Liver (tissue), 3 donors: ENCODE data around the gene LRP5.

Experiments
- ATF3 ChIP-seq: IDR thresholded peaks from 2 replicates; pipeline ENCODE4 v1.6.1; 2016; ENCODE audit warnings: antibody characterized with exemption
- EGR1 ChIP-seq, 2 donors: IDR thresholded peaks; 2 replicates each; pipeline ENCODE4 v1.6.1; 2016 to 2018; ENCODE audit warnings: antibody characterized with exemption in 2 of 2, low read depth in 2 of 2
- GABPA ChIP-seq, 2 donors: IDR thresholded peaks in 1 of 2; conservative IDR thresholded peaks in 1 of 2; 2 replicates each; pipeline ENCODE4 v1.6.1; 2016; ENCODE audit warnings: antibody characterized with exemption in 2 of 2, mild to moderate bottlenecking in 1 of 2, moderate library complexity in 1 of 2
- RXRA ChIP-seq, 2 donors: IDR thresholded peaks; 2 replicates each; pipeline ENCODE4 v1.6.1; 2017 to 2018; ENCODE audit warnings: antibody characterized with exemption in 2 of 2, mild to moderate bottlenecking in 1 of 2
- YY1 ChIP-seq: IDR thresholded peaks from 2 replicates; pipeline ENCODE4 v1.6.1; 2016; ENCODE audit warnings: antibody characterized with exemption, mild to moderate bottlenecking
- TF ChIP-seq, protein P1 (sequence below): fragments of 150-350 bp; IDR thresholded peaks from 2 replicates; pipeline ENCODE4 v1.5.1; 2017; ENCODE audit warnings: improper control_type of control experiment, low read depth, low read length; ENCODE audit not compliant: missing input control
- TF ChIP-seq, protein P2 (sequence below): IDR thresholded peaks from 2 replicates; pipeline ENCODE4 v1.6.1; 2016; ENCODE audit warnings: antibody characterized with exemption
- donor health status: healthy.
- donor health status: healthy.

GRCh38 chr11:68298659-68299516 is 13.5 kb upstream of the LRP5 start:
- TF ChIP-seq, protein P1, sequence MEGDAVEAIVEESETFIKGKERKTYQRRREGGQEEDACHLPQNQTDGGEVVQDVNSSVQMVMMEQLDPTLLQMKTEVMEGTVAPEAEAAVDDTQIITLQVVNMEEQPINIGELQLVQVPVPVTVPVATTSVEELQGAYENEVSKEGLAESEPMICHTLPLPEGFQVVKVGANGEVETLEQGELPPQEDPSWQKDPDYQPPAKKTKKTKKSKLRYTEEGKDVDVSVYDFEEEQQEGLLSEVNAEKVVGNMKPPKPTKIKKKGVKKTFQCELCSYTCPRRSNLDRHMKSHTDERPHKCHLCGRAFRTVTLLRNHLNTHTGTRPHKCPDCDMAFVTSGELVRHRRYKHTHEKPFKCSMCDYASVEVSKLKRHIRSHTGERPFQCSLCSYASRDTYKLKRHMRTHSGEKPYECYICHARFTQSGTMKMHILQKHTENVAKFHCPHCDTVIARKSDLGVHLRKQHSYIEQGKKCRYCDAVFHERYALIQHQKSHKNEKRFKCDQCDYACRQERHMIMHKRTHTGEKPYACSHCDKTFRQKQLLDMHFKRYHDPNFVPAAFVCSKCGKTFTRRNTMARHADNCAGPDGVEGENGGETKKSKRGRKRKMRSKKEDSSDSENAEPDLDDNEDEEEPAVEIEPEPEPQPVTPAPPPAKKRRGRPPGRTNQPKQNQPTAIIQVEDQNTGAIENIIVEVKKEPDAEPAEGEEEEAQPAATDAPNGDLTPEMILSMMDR: no peak
- no peak for TF ChIP-seq RXRA (IDR thresholded peaks at IDR 0.05)
- TF ChIP-seq EGR1 (IDR thresholded peaks at IDR 0.05; ENCODE audit: low read depth in 2 of 2): no peak
- TF ChIP-seq GABPA (IDR thresholded peaks at IDR 0.05 in 1 of 2, conservative IDR thresholded peaks at IDR 0.05 in 1 of 2): no peak
- no peak for TF ChIP-seq YY1
- no peak for TF ChIP-seq ATF3
- TF ChIP-seq, protein P2, sequence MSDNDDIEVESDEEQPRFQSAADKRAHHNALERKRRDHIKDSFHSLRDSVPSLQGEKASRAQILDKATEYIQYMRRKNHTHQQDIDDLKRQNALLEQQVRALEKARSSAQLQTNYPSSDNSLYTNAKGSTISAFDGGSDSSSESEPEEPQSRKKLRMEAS: no peak
